Measurements from ENCODE around the gene MAVS.

Gene MAVS

GRCh38 chr20:3804254-3804751 lies 42.3 kb upstream of the MAVS start:
- no peaks in the 10 kb centered on the region for H3K9me2 ChIP-seq (replicated peaks; ENCODE audit: control insufficient read depth, low read length)
- H3K36me3 ChIP-seq (ENCODE audit: control insufficient read depth, low read length): peaks cover 61% of the 10 kb centered on the region
- TF ChIP-seq EZH2phosphoT487 (IDR thresholded peaks at IDR 0.05; ENCODE audit: borderline replicate concordance, low read length): no peak
- TF ChIP-seq, protein P1, sequence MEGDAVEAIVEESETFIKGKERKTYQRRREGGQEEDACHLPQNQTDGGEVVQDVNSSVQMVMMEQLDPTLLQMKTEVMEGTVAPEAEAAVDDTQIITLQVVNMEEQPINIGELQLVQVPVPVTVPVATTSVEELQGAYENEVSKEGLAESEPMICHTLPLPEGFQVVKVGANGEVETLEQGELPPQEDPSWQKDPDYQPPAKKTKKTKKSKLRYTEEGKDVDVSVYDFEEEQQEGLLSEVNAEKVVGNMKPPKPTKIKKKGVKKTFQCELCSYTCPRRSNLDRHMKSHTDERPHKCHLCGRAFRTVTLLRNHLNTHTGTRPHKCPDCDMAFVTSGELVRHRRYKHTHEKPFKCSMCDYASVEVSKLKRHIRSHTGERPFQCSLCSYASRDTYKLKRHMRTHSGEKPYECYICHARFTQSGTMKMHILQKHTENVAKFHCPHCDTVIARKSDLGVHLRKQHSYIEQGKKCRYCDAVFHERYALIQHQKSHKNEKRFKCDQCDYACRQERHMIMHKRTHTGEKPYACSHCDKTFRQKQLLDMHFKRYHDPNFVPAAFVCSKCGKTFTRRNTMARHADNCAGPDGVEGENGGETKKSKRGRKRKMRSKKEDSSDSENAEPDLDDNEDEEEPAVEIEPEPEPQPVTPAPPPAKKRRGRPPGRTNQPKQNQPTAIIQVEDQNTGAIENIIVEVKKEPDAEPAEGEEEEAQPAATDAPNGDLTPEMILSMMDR (IDR thresholded peaks at IDR 0.05; ENCODE audit: low read depth, low read length, poor library complexity, severe bottlenecking): no peak
- H3K27ac ChIP-seq (ENCODE audit: low read depth, low read length): no peak overlapping the region
- H4K20me1 ChIP-seq (ENCODE audit: control insufficient read depth, insufficient read depth, low read depth, low read length): no peaks in the 10 kb centered on the region
- no peaks in the 10 kb centered on the region for H3K9me3 ChIP-seq (ENCODE audit: control insufficient read depth, insufficient read depth, low read length)
- no peak overlapping the region for H3K4me2 ChIP-seq (ENCODE audit: low read length)
- no peaks in the 10 kb centered on the region for H3K27me3 ChIP-seq (ENCODE audit: control insufficient read depth, low read length)
- H3K4me1 ChIP-seq (ENCODE audit: control insufficient read depth, low read length): peaks cover 21% of the 10 kb centered on the region
- no peaks in the 10 kb centered on the region for H3F3A ChIP-seq (ENCODE audit: control insufficient read depth, insufficient read depth)
- no peaks in the 10 kb centered on the region; the same call in 1 of the 2 replicates for H3K79me2 ChIP-seq (ENCODE audit: control insufficient read depth, low read length)
- no peak overlapping the region for H3K4me3 ChIP-seq (ENCODE audit: low read length)

DNA sequence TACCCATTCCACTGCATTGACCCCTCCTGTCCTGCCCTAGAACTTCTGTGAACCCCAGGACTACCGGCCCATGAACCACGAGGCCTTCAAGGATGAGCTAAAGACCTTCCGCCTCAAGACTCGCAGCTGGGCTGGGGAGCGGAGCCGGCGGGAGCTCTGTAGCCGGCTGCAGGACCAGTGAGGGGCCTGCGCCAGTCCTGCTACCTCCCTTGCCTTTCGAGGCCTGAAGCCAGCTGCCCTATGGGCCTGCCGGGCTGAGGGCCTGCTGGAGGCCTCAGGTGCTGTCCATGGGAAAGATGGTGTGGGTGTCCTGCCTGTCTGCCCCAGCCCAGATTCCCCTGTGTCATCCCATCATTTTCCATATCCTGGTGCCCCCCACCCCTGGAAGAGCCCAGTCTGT lies 41.9 kb upstream of the MAVS start:
- no peaks in the 10 kb centered on the region for H3K27me3 ChIP-seq (ENCODE audit: control insufficient read depth, low read length)
- H3K27ac ChIP-seq (ENCODE audit: low read depth, low read length): no peak overlapping the region
- no peaks in the 10 kb centered on the region; the same call in 1 of the 2 replicates for H3K79me2 ChIP-seq (ENCODE audit: control insufficient read depth, low read length)
- no peak for TF ChIP-seq EZH2phosphoT487 (IDR thresholded peaks at IDR 0.05; ENCODE audit: borderline replicate concordance, low read length)
- H4K20me1 ChIP-seq (ENCODE audit: control insufficient read depth, insufficient read depth, low read depth, low read length): no peaks in the 10 kb centered on the region
- peaks cover 61% of the 10 kb centered on the region for H3K36me3 ChIP-seq (ENCODE audit: control insufficient read depth, low read length)
- peaks cover 16% of the 10 kb centered on the region for H3K4me1 ChIP-seq (ENCODE audit: control insufficient read depth, low read length)
- H3K9me3 ChIP-seq (ENCODE audit: control insufficient read depth, insufficient read depth, low read length): no peaks in the 10 kb centered on the region
- H3F3A ChIP-seq (ENCODE audit: control insufficient read depth, insufficient read depth): no peaks in the 10 kb centered on the region
- no peak overlapping the region for H3K4me2 ChIP-seq (ENCODE audit: low read length)
- no peaks in the 10 kb centered on the region for H3K9me2 ChIP-seq (replicated peaks; ENCODE audit: control insufficient read depth, low read length)
- H3K4me3 ChIP-seq (ENCODE audit: low read length): no peak overlapping the region

DNA sequence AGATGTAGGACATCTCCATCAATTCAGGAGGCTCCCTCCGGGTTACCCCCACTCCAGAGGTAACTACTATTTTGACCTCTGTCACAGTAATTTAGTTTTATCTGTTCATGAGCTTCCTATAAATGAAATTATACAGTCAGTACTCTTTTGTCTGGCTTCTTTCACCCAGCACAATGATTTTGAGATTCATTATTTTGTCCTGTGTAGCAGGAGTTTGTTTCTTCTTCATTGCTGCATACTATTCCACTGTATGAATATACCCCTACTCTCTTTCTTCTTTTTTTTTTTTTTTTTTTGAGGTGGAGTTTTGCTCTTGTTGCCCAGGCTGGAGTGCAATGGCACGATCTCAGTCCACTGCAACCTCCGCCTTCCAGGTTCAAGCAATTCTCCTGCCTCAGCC lies 38.1 kb upstream of the MAVS start:
- H3K9me2 ChIP-seq (replicated peaks; ENCODE audit: control insufficient read depth, low read length): no peaks in the 10 kb centered on the region
- H3K9me3 ChIP-seq (ENCODE audit: control insufficient read depth, insufficient read depth, low read length): no peaks in the 10 kb centered on the region
- peaks cover 15% of the 10 kb centered on the region for H3K4me1 ChIP-seq (ENCODE audit: control insufficient read depth, low read length)
- no peaks in the 10 kb centered on the region for H3K27me3 ChIP-seq (ENCODE audit: control insufficient read depth, low read length)
- TF ChIP-seq EZH2phosphoT487 (IDR thresholded peaks at IDR 0.05; ENCODE audit: borderline replicate concordance, low read length): no peak
- TF ChIP-seq, protein P1 (IDR thresholded peaks at IDR 0.05; ENCODE audit: low read depth, low read length, poor library complexity, severe bottlenecking): no peak
- no peak overlapping the region for H3K27ac ChIP-seq (ENCODE audit: low read depth, low read length)
- H3K79me2 ChIP-seq (ENCODE audit: control insufficient read depth, low read length): no peaks in the 10 kb centered on the region
- H3K36me3 ChIP-seq (ENCODE audit: control insufficient read depth, low read length): peaks cover 25% of the 10 kb centered on the region
- no peak overlapping the region for H3K4me2 ChIP-seq (ENCODE audit: low read length)
- H4K20me1 ChIP-seq (ENCODE audit: control insufficient read depth, insufficient read depth, low read depth, low read length): no peaks in the 10 kb centered on the region
- no peaks in the 10 kb centered on the region for H3F3A ChIP-seq (ENCODE audit: control insufficient read depth, insufficient read depth)
- H3K4me3 ChIP-seq (ENCODE audit: low read length): no peak overlapping the region

DNA sequence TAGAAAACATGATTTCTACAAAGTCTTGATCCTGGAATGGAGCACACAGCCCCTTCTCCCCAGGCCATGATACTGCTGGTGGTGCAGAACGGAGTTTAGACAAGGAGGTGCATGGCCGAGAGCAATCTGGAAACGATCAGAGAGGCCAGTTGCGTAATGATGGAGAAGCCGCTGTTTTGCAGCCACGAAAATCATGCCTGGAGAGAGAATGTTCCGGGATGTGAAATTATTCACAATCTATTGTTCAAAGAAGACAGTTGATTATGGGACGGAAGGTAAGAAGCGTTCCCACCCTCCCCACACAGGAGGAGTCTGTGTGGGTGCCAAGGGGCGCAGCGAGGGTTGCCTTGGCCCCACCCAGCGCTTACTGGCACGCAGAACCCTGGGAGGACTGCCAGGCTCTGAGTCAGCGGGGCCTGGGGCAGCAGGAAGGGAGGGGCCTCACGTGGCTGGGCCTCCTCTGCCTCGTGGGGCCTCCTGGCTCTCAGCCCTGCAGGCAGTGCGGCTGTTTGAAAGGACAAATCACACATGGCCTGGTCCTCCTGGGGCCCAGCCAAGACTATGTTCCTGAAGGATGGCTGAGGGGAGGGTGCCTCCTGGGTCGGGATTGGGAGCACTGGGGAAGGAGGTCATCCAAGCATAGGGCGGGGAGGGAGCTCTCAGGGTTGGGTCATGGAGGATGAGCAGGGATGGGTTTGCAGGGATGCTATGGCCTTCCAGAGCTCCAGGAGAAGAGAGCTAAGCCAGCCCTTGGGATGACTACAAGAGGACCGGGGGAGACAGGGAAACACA lies 35.0 kb upstream of the MAVS start:
- H3K9me2 ChIP-seq (replicated peaks; ENCODE audit: control insufficient read depth, low read length): no peaks in the 10 kb centered on the region
- H3K4me1 ChIP-seq (ENCODE audit: control insufficient read depth, low read length): peaks cover 15% of the 10 kb centered on the region
- no peak overlapping the region for H3K4me2 ChIP-seq (ENCODE audit: low read length)
- H3K36me3 ChIP-seq (ENCODE audit: control insufficient read depth, low read length): no peaks in the 10 kb centered on the region
- H3F3A ChIP-seq (ENCODE audit: control insufficient read depth, insufficient read depth): no peaks in the 10 kb centered on the region
- no peaks in the 10 kb centered on the region for H4K20me1 ChIP-seq (ENCODE audit: control insufficient read depth, insufficient read depth, low read depth, low read length)
- TF ChIP-seq EZH2phosphoT487 (IDR thresholded peaks at IDR 0.05; ENCODE audit: borderline replicate concordance, low read length): no peak
- TF ChIP-seq, protein P1 (IDR thresholded peaks at IDR 0.05; ENCODE audit: low read depth, low read length, poor library complexity, severe bottlenecking): no peak
- no peak overlapping the region for H3K4me3 ChIP-seq (ENCODE audit: low read length)
- H3K79me2 ChIP-seq (ENCODE audit: control insufficient read depth, low read length): no peaks in the 10 kb centered on the region
- H3K27me3 ChIP-seq (ENCODE audit: control insufficient read depth, low read length): no peaks in the 10 kb centered on the region; the same call in 1 of the 2 replicates
- H3K27ac ChIP-seq (ENCODE audit: low read depth, low read length): no peak overlapping the region
- no peaks in the 10 kb centered on the region for H3K9me3 ChIP-seq (ENCODE audit: control insufficient read depth, insufficient read depth, low read length)
